ENCODE data around the gene C16orf90. TPM values are rescaled to one million over a fixed set of nuclear protein-coding genes. Genes with fewer than 3 reads are reported as not detected.

The C16orf90 gene
- polyA plus RNA-seq, 1 experiment = not detected

DNA sequence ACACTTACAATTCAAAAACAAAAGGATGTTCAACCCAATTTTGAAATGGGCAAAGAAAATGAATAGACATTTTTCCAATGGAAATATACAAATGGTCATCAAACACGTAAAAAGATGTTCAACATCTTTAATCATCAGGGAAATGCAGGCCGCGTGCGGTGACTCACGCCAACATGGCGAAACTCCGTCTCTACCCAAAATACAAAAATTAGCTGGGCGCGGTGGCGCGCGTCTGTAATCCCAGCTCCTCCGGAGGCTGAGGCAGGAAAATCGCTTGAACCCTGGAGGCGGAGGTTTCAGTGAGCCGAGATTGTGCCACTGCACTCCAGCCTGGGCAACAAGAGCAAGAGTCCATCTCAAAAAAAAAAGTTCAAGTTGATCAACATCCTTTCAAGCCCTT is 3.7 kb upstream of the C16orf90 start:
- CTCF ChIA-PET = no interaction called here
- POLR2A ChIA-PET = interaction anchor here (1.0 kb wide), 1 partner anchor 98 kb away, joined by 3 read pairs; the partner anchor contains the start of genes ZNF174 and ZSCAN32
- DNase-seq (ENCODE audit: low read depth, low spot score) = no peak
- no peak overlapping the region for H3K4me3 ChIP-seq (ENCODE audit: low read depth, low read length)
- TF ChIP-seq, protein P1, sequence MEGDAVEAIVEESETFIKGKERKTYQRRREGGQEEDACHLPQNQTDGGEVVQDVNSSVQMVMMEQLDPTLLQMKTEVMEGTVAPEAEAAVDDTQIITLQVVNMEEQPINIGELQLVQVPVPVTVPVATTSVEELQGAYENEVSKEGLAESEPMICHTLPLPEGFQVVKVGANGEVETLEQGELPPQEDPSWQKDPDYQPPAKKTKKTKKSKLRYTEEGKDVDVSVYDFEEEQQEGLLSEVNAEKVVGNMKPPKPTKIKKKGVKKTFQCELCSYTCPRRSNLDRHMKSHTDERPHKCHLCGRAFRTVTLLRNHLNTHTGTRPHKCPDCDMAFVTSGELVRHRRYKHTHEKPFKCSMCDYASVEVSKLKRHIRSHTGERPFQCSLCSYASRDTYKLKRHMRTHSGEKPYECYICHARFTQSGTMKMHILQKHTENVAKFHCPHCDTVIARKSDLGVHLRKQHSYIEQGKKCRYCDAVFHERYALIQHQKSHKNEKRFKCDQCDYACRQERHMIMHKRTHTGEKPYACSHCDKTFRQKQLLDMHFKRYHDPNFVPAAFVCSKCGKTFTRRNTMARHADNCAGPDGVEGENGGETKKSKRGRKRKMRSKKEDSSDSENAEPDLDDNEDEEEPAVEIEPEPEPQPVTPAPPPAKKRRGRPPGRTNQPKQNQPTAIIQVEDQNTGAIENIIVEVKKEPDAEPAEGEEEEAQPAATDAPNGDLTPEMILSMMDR (IDR thresholded peaks at IDR 0.05; ENCODE audit: low read depth, low read length) = no peak
- no peaks in the 10 kb centered on the region for H3K27me3 ChIP-seq (ENCODE audit: control insufficient read depth, insufficient read depth, low read length)
- H3K9me3 ChIP-seq (ENCODE audit: control insufficient read depth, insufficient read depth, low read length) = peaks cover 4% of the 10 kb centered on the region; the same call in 1 of the 2 replicates
- H3K27ac ChIP-seq (ENCODE audit: low read depth, low read length) = no peak overlapping the region

DNA sequence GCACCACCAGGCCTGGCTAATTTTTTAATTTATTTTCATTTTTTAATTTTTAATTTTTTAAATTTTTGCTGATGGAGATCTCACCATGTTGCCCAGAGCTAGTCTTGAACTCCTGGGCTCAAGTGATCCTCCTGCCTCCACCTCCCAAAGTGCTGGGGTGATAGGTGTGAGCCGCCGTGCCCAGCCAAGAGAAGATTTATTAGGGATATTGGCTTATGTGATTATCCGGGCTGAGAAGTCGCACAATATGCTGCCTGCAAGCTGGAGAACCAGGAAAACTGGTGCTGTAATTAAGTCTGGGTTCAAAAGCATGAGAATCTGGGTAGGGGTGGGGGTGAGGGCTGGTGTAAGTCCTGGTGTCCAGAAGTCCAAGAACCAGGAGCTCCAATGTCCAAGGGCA is 2.5 kb upstream of the C16orf90 start:
- Histone ChIP-seq H3K4me3 (ENCODE audit: low read depth, low read length) (no peak overlapping the region), H3K27me3 (ENCODE audit: control insufficient read depth, insufficient read depth, low read length) (no peaks in the 10 kb centered on the region), H3K9me3 (ENCODE audit: control insufficient read depth, insufficient read depth, low read length) (peaks cover 4% of the 10 kb centered on the region; the same call in 1 of the 2 replicates), H3K27ac (ENCODE audit: low read depth, low read length) (no peak overlapping the region)
- TF ChIP-seq, protein P1 (IDR thresholded peaks at IDR 0.05; ENCODE audit: low read depth, low read length) = no peak
- POLR2A ChIA-PET = no interaction called here
- no peak for DNase-seq (ENCODE audit: low read depth, low spot score)
- CTCF ChIA-PET = no interaction called here

DNA sequence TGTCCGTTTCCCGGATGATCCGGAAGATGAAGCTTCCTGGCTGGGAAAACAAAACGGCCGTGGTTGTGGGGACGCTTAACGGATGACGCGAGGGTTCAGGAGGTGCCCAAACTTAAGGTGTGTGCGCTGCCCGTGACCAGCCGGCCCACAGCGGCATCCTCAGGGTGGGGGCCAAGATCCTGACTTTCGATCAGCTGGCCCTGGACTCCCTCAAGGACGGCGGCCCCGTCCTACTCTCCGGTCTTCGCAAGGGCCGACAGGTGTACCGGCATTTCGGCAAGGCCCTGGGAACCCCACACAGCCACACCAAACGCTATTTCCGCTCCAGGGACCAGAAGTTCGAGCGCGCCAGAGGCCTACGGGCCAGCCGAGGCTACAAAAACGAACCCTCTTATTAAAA is 1.1 kb upstream of the C16orf90 start:
- ChIA-PET CTCF (no interaction called here), POLR2A (interaction anchor here (0.6 kb wide), 1 partner anchor 30 kb away, joined by 3 read pairs; no protein-coding TSS in a partner anchor)
- no peaks in the 10 kb centered on the region for H3K27me3 ChIP-seq (ENCODE audit: control insufficient read depth, insufficient read depth, low read length)
- DNase-seq (ENCODE audit: low read depth, low spot score) = no peak
- H3K9me3 ChIP-seq (ENCODE audit: control insufficient read depth, insufficient read depth, low read length) = peaks cover 4% of the 10 kb centered on the region; the same call in 1 of the 2 replicates
- TF ChIP-seq, protein P1 (IDR thresholded peaks at IDR 0.05; ENCODE audit: low read depth, low read length) = no peak
- no peak overlapping the region for H3K4me3 ChIP-seq (ENCODE audit: low read depth, low read length)
- H3K27ac ChIP-seq (ENCODE audit: low read depth, low read length) = no peak overlapping the region

DNA sequence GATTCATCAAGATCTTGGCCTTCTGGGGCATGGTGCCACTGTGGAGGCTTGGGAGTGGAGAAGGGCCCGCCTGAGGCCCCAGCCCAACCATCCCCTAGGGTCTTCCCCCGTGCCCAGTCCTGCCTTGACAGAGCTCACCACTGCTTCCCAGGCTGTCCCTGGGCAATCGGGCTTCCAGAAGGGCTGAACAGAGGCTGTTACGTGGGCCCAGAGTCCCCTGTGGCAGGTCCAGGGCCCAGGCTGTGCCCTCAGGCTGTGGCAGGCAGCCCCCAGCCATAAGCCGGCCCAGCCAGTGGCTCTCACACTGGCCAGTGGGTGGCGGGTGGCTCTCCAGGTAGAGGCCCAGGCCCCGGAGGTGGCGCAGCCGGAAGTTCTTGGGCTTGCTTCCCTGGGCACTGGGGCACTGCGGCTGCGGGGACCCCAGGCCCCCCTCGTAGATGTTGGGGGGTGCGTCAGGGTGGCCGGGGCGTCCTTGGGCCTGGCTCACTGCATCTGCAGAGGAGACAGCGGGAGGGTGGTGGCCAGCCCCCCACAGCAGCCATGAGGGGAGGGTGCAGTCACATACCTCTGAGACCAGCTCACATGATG is 809 bp downstream of the C16orf90 start:
- Histone ChIP-seq H3K27me3 (ENCODE audit: control insufficient read depth, insufficient read depth, low read length) (no peaks in the 10 kb centered on the region), H3K9me3 (ENCODE audit: control insufficient read depth, insufficient read depth, low read length) (peaks cover 4% of the 10 kb centered on the region; the same call in 1 of the 2 replicates), H3K27ac (ENCODE audit: low read depth, low read length) (no peak overlapping the region), H3K4me3 (ENCODE audit: low read depth, low read length) (no peak overlapping the region)
- ChIA-PET POLR2A (no interaction called here), CTCF (interaction anchor here (0.5 kb wide), 1 partner anchor 143 kb away, joined by 3 read pairs; no protein-coding TSS in a partner anchor)
- TF ChIP-seq, protein P1 (IDR thresholded peaks at IDR 0.05; ENCODE audit: low read depth, low read length) = no peak
- DNase-seq (ENCODE audit: low read depth, low spot score) = no peak

DNA sequence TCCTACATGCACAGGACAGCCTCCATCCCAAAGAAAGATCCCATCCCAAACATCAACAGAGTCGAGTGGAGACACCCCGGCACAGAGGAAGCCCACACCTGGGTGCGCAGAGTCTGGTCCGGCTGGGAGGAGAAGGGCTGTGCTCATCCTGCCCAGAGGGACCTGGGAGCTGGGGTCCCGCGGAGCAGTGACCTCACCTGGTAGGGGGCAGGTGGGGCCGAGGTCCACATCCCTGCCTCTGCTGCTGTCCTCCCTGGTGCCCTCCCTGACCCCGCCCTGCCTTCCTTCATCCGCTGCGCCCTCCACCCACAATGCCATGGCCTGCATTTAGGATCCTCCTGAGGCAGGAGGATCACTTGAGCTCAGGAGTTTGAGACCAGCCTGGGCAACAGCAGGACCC is 2.9 kb downstream of the C16orf90 start:
- Histone ChIP-seq H3K27me3 (ENCODE audit: control insufficient read depth, insufficient read depth, low read length) (no peaks in the 10 kb centered on the region), H3K9me3 (ENCODE audit: control insufficient read depth, insufficient read depth, low read length) (peaks cover 4% of the 10 kb centered on the region; the same call in 1 of the 2 replicates), H3K4me3 (ENCODE audit: low read depth, low read length) (no peak overlapping the region), H3K27ac (ENCODE audit: low read depth, low read length) (no peak overlapping the region)
- TF ChIP-seq, protein P1 (IDR thresholded peaks at IDR 0.05; ENCODE audit: low read depth, low read length) = no peak
- POLR2A ChIA-PET = no interaction called here
- CTCF ChIA-PET = interaction anchor here (0.6 kb wide), 1 partner anchor 12 kb away, joined by 3 read pairs; no protein-coding TSS in a partner anchor
- DNase-seq (ENCODE audit: low read depth, low spot score) = no peak

Data from AG04450 (cell line).